ENCODE measurements around the gene TMEM141.
"Not testable (repeated sequence)": the region's sequence is repeated elsewhere in the genome, so short reads cannot be mapped to it uniquely, and the experiment has no call there.

The TMEM141 gene

GRCh38 chr9:136820971-136821825, 30.1 kb downstream of the TMEM141 start:
- DNase-seq = no peak

GRCh38 chr9:136821826-136822544, 30.8 kb downstream of the TMEM141 start:
- DNase-seq = no peak

- DNase-seq = no peak
Observed at GRCh38 chr9:136823136-136824046, 32.2 kb downstream of the TMEM141 start.

GRCh38 chr9:136824496-136825225, 33.5 kb downstream of the TMEM141 start:
- DNase-seq = no peak

GRCh38 chr9:136825295-136826187, 34.4 kb downstream of the TMEM141 start:
- no peak for DNase-seq

- no peak for DNase-seq
Observed at GRCh38 chr9:136826188-136826541, 35.0 kb downstream of the TMEM141 start.

- no peak for DNase-seq
Observed at GRCh38 chr9:136826703-136827582, 35.8 kb downstream of the TMEM141 start.

GRCh38 chr9:136827794-136828473, 36.8 kb downstream of the TMEM141 start:
- no peak for DNase-seq

- DNase-seq = no peak
Observed at GRCh38 chr9:136828474-136829140, 37.5 kb downstream of the TMEM141 start.

GRCh38 chr9:136829412-136829811, 38.3 kb downstream of the TMEM141 start:
- no peak for DNase-seq

GRCh38 chr9:136829981-136830885, 39.1 kb downstream of the TMEM141 start:
- no peak for DNase-seq

GRCh38 chr9:136831002-136831719, 40.0 kb downstream of the TMEM141 start:
- DNase-seq = no peak

- DNase-seq = no peak
Observed at GRCh38 chr9:136831720-136832104, 40.6 kb downstream of the TMEM141 start.

- no peak for DNase-seq
Observed at GRCh38 chr9:136832581-136832980, 41.4 kb downstream of the TMEM141 start.

- DNase-seq = not testable (repeated sequence)
Observed at GRCh38 chr9:136833381-136834048, 42.4 kb downstream of the TMEM141 start.

- no peak for DNase-seq
Observed at GRCh38 chr9:136835162-136835931, 44.2 kb downstream of the TMEM141 start.
